ENCODE measurements around the gene RGS6.

DNA sequence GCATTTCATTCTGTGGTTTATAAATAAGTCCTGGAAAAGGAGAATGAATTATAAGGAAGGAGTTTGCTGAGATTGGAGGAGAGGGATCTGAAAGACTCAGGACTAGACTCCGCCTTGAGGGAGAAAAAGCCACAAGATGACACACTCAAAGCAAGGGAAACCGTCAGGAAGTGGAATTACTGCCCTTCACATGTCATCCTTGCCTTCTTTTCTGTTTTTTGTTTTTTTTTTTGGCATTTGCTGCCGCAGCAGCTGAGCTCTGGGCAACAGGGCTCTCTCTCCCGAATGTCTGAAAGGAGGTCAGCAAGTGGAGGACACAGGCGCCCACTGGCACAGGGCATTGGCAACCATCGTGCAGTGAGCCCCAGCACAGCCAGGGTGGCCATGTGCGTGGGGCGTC, 616.8 kb downstream of the RGS6 start:
- TF ChIP-seq, protein P1, sequence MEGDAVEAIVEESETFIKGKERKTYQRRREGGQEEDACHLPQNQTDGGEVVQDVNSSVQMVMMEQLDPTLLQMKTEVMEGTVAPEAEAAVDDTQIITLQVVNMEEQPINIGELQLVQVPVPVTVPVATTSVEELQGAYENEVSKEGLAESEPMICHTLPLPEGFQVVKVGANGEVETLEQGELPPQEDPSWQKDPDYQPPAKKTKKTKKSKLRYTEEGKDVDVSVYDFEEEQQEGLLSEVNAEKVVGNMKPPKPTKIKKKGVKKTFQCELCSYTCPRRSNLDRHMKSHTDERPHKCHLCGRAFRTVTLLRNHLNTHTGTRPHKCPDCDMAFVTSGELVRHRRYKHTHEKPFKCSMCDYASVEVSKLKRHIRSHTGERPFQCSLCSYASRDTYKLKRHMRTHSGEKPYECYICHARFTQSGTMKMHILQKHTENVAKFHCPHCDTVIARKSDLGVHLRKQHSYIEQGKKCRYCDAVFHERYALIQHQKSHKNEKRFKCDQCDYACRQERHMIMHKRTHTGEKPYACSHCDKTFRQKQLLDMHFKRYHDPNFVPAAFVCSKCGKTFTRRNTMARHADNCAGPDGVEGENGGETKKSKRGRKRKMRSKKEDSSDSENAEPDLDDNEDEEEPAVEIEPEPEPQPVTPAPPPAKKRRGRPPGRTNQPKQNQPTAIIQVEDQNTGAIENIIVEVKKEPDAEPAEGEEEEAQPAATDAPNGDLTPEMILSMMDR (IDR thresholded peaks at IDR 0.05): no peak
- no peak for TF ChIP-seq POLR2A (IDR thresholded peaks at IDR 0.05; ENCODE audit: low read depth)
